GM18517 (cell line): ENCODE measurements around the gene KIF6.
"Not testable (repeated sequence)": the region's sequence is repeated elsewhere in the genome, so short reads cannot be mapped to it uniquely, and the experiment has no call there.

Experiments used
- ATAC-seq: cut with Tn5 transposase; IDR thresholded peaks from one replicate; pipeline ENCODE4 v1.9.1; 2021; ENCODE audit warnings: mild to moderate bottlenecking, moderate library complexity; ENCODE audit not compliant: unreplicated experiment

The KIF6 gene

GRCh38 chr6:39515006-39515405 lies 210.2 kb downstream of the KIF6 start:
- no peak for ATAC-seq

- not testable (repeated sequence) for ATAC-seq
Observed at GRCh38 chr6:39509831-39510230, 215.4 kb downstream of the KIF6 start.

- ATAC-seq: no peak
Observed at GRCh38 chr6:39508515-39508914, 216.7 kb downstream of the KIF6 start.

GRCh38 chr6:39507331-39507998 lies 217.7 kb downstream of the KIF6 start:
- no peak for ATAC-seq

- not testable (repeated sequence) for ATAC-seq
Observed at GRCh38 chr6:39502362-39502955, 222.7 kb downstream of the KIF6 start.

GRCh38 chr6:39499053-39499452 lies 226.2 kb downstream of the KIF6 start:
- ATAC-seq: no peak

GRCh38 chr6:39498096-39498495 lies 227.1 kb downstream of the KIF6 start:
- ATAC-seq: no peak

- ATAC-seq: no peak
Observed at GRCh38 chr6:39496915-39497314, 228.3 kb downstream of the KIF6 start.

GRCh38 chr6:39496456-39496855 lies 228.8 kb downstream of the KIF6 start:
- no peak for ATAC-seq

GRCh38 chr6:39495640-39496039 lies 229.6 kb downstream of the KIF6 start:
- no peak for ATAC-seq

GRCh38 chr6:39494998-39495397 lies 230.2 kb downstream of the KIF6 start:
- ATAC-seq: no peak

- ATAC-seq: no peak
Observed at GRCh38 chr6:39493777-39494176, 231.4 kb downstream of the KIF6 start.

- ATAC-seq: no peak
Observed at GRCh38 chr6:39493174-39493573, 232.0 kb downstream of the KIF6 start.

- ATAC-seq: no peak
Observed at GRCh38 chr6:39490108-39490507, 235.1 kb downstream of the KIF6 start.

GRCh38 chr6:39488255-39488879 lies 236.8 kb downstream of the KIF6 start:
- no peak for ATAC-seq

GRCh38 chr6:39484276-39484675 lies 240.9 kb downstream of the KIF6 start:
- no peak for ATAC-seq

- not testable (repeated sequence) for ATAC-seq
Observed at GRCh38 chr6:39479819-39480218, 245.4 kb downstream of the KIF6 start.

- no peak for ATAC-seq
Observed at GRCh38 chr6:39476670-39477069, 248.5 kb downstream of the KIF6 start.

GRCh38 chr6:39476151-39476550 lies 249.1 kb downstream of the KIF6 start:
- no peak for ATAC-seq

GRCh38 chr6:39471954-39472659 lies 253.1 kb downstream of the KIF6 start:
- ATAC-seq: peak; percentile 59

- ATAC-seq: no peak
Observed at GRCh38 chr6:39470506-39470905, 254.7 kb downstream of the KIF6 start.

- no peak for ATAC-seq
Observed at GRCh38 chr6:39468385-39468784, 256.8 kb downstream of the KIF6 start.
